GM19193 (cell line): ENCODE results near the gene SEC11C.

Source experiments
- POLR2A ChIP-seq: IDR thresholded peaks from 4 replicates; pipeline ENCODE4 v1.6.1; 2011; ENCODE audit not compliant: insufficient read depth, insufficient read length; ENCODE audit errors: extremely low read depth

SEC11C gene

GRCh38 chr18:59139615-59140301, at the start of gene SEC11C:
Gene SEC11C (plus strand): TSS chr18:59139884. CDS start chr18:59139949, 65 bp downstream.
- TF ChIP-seq POLR2A = peak; percentile 81

GRCh38 chr18:59090966-59091603, 48.6 kb upstream of the SEC11C start:
- TF ChIP-seq POLR2A = no peak

- no peak for TF ChIP-seq POLR2A
These were observed 46.0 kb upstream of the SEC11C start for GRCh38 chr18:59093668-59094067.

GRCh38 chr18:59094569-59094968, 45.1 kb upstream of the SEC11C start:
- no peak for TF ChIP-seq POLR2A

- TF ChIP-seq POLR2A = no peak
These were observed 43.4 kb upstream of the SEC11C start for GRCh38 chr18:59096098-59096789.

GRCh38 chr18:59101830-59102414, 37.8 kb upstream of the SEC11C start:
- TF ChIP-seq POLR2A = no peak

- TF ChIP-seq POLR2A = no peak
These were observed 30.3 kb upstream of the SEC11C start for GRCh38 chr18:59109375-59109774.

GRCh38 chr18:59114160-59114559, 25.5 kb upstream of the SEC11C start:
- TF ChIP-seq POLR2A = no peak

GRCh38 chr18:59123588-59124369, 15.9 kb upstream of the SEC11C start:
- TF ChIP-seq POLR2A = no peak

GRCh38 chr18:59124370-59124704, 15.3 kb upstream of the SEC11C start:
- no peak for TF ChIP-seq POLR2A

GRCh38 chr18:59127047-59127446, 12.6 kb upstream of the SEC11C start:
- TF ChIP-seq POLR2A = no peak

- TF ChIP-seq POLR2A = no peak
These were observed 9.6 kb upstream of the SEC11C start for GRCh38 chr18:59129951-59130703.

- TF ChIP-seq POLR2A = no peak
These were observed 6.7 kb upstream of the SEC11C start for GRCh38 chr18:59132810-59133465.

- no peak for TF ChIP-seq POLR2A
These were observed 431 bp upstream of the SEC11C start for GRCh38 chr18:59139291-59139614.

GRCh38 chr18:59140302-59140885, 710 bp downstream of the SEC11C start:
- no peak for TF ChIP-seq POLR2A
